ENCODE results near the gene MEF2A. TPM values are rescaled to one million over a fixed set of nuclear protein-coding genes. Genes with fewer than 3 reads are reported as not detected.

Gene MEF2A
- total and polyA plus RNA-seq, 2 donors (not counting 1 experiment from before 2014, with no cell fraction given), result 44.0 to 102 TPM

GRCh38 chr15:99593070-99593469 is 27.3 kb downstream of the MEF2A start:
- 100% methylated on average over 3 of the region's 6 CpGs for WGBS (ENCODE audit: insufficient coverage)
- Mint-ChIP-seq H3K27ac (peak overlapping the region; percentile 6), H3K4me1 (peaks cover 57% of the 10 kb centered on the region), H3K27me3 (no peaks in the 10 kb centered on the region), H3K4me3 (no peak overlapping the region), H3K9me3 (ENCODE audit: insufficient read depth) (peaks cover 8% of the 10 kb centered on the region)
- H3K4me1 ChIP-seq (ENCODE audit: control insufficient read depth in 2 of 2, insufficient read depth in 2 of 2, low read length in 2 of 2), result peaks cover 12 to 28% of the 10 kb centered on the region in 2 donors
- peaks cover 98% of the 10 kb centered on the region for H3K79me2 ChIP-seq (ENCODE audit: control insufficient read depth, insufficient read depth, low read length)
- no peak for DNase-seq
- POLR2A ChIA-PET, result no interaction called here
- H3K9me3 ChIP-seq (ENCODE audit: control extremely low read depth in 1 of 3, control insufficient read depth in 2 of 3, insufficient read depth in 1 of 3, low read length in 2 of 3), result peaks cover 1 to 9% (median 2%) of the 10 kb centered on the region in 3 donors
- no peak for ATAC-seq (ENCODE audit: low read depth)
- H3K36me3 ChIP-seq (replicated peaks in 1 of 2; ENCODE audit: control extremely low read depth in 1 of 2, control insufficient read depth in 1 of 2, extremely low read depth in 1 of 2, insufficient read depth in 2 of 2, low read length in 1 of 2), result peaks cover 4 to 8% of the 10 kb centered on the region in 2 experiments
- peaks cover 55% of the 10 kb centered on the region for H4K20me1 ChIP-seq (ENCODE audit: control insufficient read depth, insufficient read depth, low read length, poor library complexity, severe bottlenecking)
- no peak overlapping the region for H2AFZ ChIP-seq (ENCODE audit: insufficient read depth, low read depth, low read length, poor library complexity, severe bottlenecking)
- H3K4me2 ChIP-seq (replicated peaks; ENCODE audit: low read depth, low read length, poor library complexity, severe bottlenecking), result no peak overlapping the region
- TF ChIP-seq EZH2 (IDR thresholded peaks at IDR 0.05; ENCODE audit: borderline replicate concordance, insufficient read depth, low read depth, low read length, poor library complexity, severe bottlenecking), result no peak
- TF ChIP-seq CTCF (IDR thresholded peaks at IDR 0.05), result no peak
- H3K4me3 ChIP-seq (ENCODE audit: control extremely low read depth in 1 of 5, extremely low read depth in 1 of 5, insufficient read depth in 1 of 5, low read depth in 2 of 5, low read length in 4 of 5), result no peak overlapping the region
- intact Hi-C loops (cut with micrococcal nuclease), result loop anchor here (2.0 kb wide), 1 partner anchor 14 kb away; no protein-coding TSS in a partner anchor
- H3K9ac ChIP-seq (ENCODE audit: low read length), result no peak overlapping the region
- no peak overlapping the region for H3K27ac ChIP-seq (ENCODE audit: low read length in 2 of 2)
- no peaks in the 10 kb centered on the region for H3K27me3 ChIP-seq (replicated peaks in 1 of 4; ENCODE audit: control extremely low read depth in 1 of 4, control insufficient read depth in 3 of 4, insufficient read depth in 4 of 4, low read length in 3 of 4)
- CTCF ChIA-PET, result no interaction called here

GRCh38 chr15:99594916-99595315 is 29.1 kb downstream of the MEF2A start:
- intact Hi-C loops (cut with micrococcal nuclease), result loop anchor here (5.0 kb wide), 1 partner anchor 37 kb away; no protein-coding TSS in a partner anchor
- peaks cover 12 to 15% of the 10 kb centered on the region in 2 donors for H3K4me1 ChIP-seq (ENCODE audit: control insufficient read depth in 2 of 2, insufficient read depth in 2 of 2, low read length in 2 of 2)
- WGBS (ENCODE audit: insufficient coverage), result no CpG with 5 or more reads among the region's 2 CpGs
- no peak overlapping the region for H3K4me3 ChIP-seq (ENCODE audit: control extremely low read depth in 1 of 5, extremely low read depth in 1 of 5, insufficient read depth in 1 of 5, low read depth in 2 of 5, low read length in 4 of 5)
- H3K79me2 ChIP-seq (ENCODE audit: control insufficient read depth, insufficient read depth, low read length), result peaks cover 98% of the 10 kb centered on the region
- H3K9ac ChIP-seq (ENCODE audit: low read length), result no peak overlapping the region
- ChIA-PET CTCF (no interaction called here), POLR2A (interaction anchor here (0.7 kb wide), 1 partner anchor 151 kb away, joined by 3 read pairs; no protein-coding TSS in a partner anchor)
- H3K27me3 ChIP-seq (replicated peaks in 1 of 4; ENCODE audit: control extremely low read depth in 1 of 4, control insufficient read depth in 3 of 4, insufficient read depth in 4 of 4, low read length in 3 of 4), result no peaks in the 10 kb centered on the region
- H3K27me3 Mint-ChIP-seq, result no peaks in the 10 kb centered on the region
- H3K9me3 ChIP-seq (ENCODE audit: control extremely low read depth in 1 of 3, control insufficient read depth in 2 of 3, insufficient read depth in 1 of 3, low read length in 2 of 3), result peaks cover 2 to 9% (median 3%) of the 10 kb centered on the region in 3 donors
- ATAC-seq (ENCODE audit: low read depth) (no peak), DNase-seq (no peak)
- H3K4me1 Mint-ChIP-seq, result peaks cover 53% of the 10 kb centered on the region
- H3K4me2 ChIP-seq (replicated peaks; ENCODE audit: low read depth, low read length, poor library complexity, severe bottlenecking), result no peak overlapping the region
- peaks cover 8% of the 10 kb centered on the region for H3K9me3 Mint-ChIP-seq (ENCODE audit: insufficient read depth)
- no peak overlapping the region for H2AFZ ChIP-seq (ENCODE audit: insufficient read depth, low read depth, low read length, poor library complexity, severe bottlenecking)
- peaks cover 14 to 19% of the 10 kb centered on the region in 2 experiments for H3K36me3 ChIP-seq (replicated peaks in 1 of 2; ENCODE audit: control extremely low read depth in 1 of 2, control insufficient read depth in 1 of 2, extremely low read depth in 1 of 2, insufficient read depth in 2 of 2, low read length in 1 of 2)
- H3K27ac ChIP-seq (ENCODE audit: low read length in 2 of 2), result peak overlapping the region in 1 of 2 donors; percentile 10
- no peak overlapping the region for H3K4me3 Mint-ChIP-seq
- peaks cover 45% of the 10 kb centered on the region for H4K20me1 ChIP-seq (ENCODE audit: control insufficient read depth, insufficient read depth, low read length, poor library complexity, severe bottlenecking)
- no peak for TF ChIP-seq EZH2 (IDR thresholded peaks at IDR 0.05; ENCODE audit: borderline replicate concordance, insufficient read depth, low read depth, low read length, poor library complexity, severe bottlenecking)
- H3K27ac Mint-ChIP-seq, result no peak overlapping the region
